IMR-90 (cell line): Measurements from ENCODE around the gene YBX1. TPM values are rescaled to one million over a fixed set of nuclear protein-coding genes. Genes with fewer than 3 reads are reported as not detected.

Experiments used
- ATAC-seq: fragments of 200-7000 bp; cut with Tn5 transposase; 2 replicates; pipeline ENCODE4 v1.9.1; 2020; ENCODE audit warnings: low read depth, mild to moderate bottlenecking, moderate library complexity
- BruUV-seq: library from RNA; stranded (reverse); fragments of 400-500 nt; replicated peaks from 2 replicates; lab custom pipeline; 2021; lab: Mats Ljungman, UMichigan
- CTCF ChIA-PET: fragments of 300-600 bp; formaldehyde crosslinking; extraction: SDS; loops from one replicate; lab custom pipeline; 2021; ENCODE audit warnings: antibody characterized with exemption; lab: Yijun Ruan, JAX
- POLR2A ChIA-PET: fragments of 300-600 bp; sonication (Branson Sonifier 250); formaldehyde crosslinking; loops from one replicate; lab custom pipeline; 2022; ENCODE audit warnings: antibody characterized with exemption; ENCODE audit not compliant: unreplicated experiment; lab: Charles Lee
- DNase-seq: peaks from one replicate; pipeline ENCODE4 v3.0.0; 2013
- H2AFZ ChIP-seq: replicated peaks from 2 replicates; pipeline ENCODE3; 2013; ENCODE audit warnings: low read length, mild to moderate bottlenecking; ENCODE audit not compliant: poor library complexity
- H2AK5ac ChIP-seq: 2 replicates; pipeline ENCODE4 v1.6.1; 2013; ENCODE audit warnings: low read depth, low read length, inconsistent platforms
- H2AK9ac ChIP-seq: replicated peaks from 2 replicates; pipeline ENCODE3; 2013; ENCODE audit warnings: mild to moderate bottlenecking, low read depth, low read length, moderate library complexity; ENCODE audit not compliant: poor library complexity
- H2BK120ac ChIP-seq: 2 replicates; pipeline ENCODE4 v1.6.1; 2013; ENCODE audit warnings: low read depth, low read length, inconsistent platforms
- H2BK15ac ChIP-seq: 3 replicates; pipeline ENCODE4 v1.6.1; 2013; ENCODE audit warnings: low read depth, low read length, inconsistent platforms
- H2BK20ac ChIP-seq: 2 replicates; pipeline ENCODE4 v1.6.1; 2013; ENCODE audit warnings: low read depth, mild to moderate bottlenecking, inconsistent platforms, low read length, moderate library complexity
- H2BK5ac ChIP-seq: 2 replicates; pipeline ENCODE4 v1.6.1; 2013; ENCODE audit warnings: mild to moderate bottlenecking, low read depth, low read length, inconsistent platforms; ENCODE audit not compliant: poor library complexity, severe bottlenecking
- H3K14ac ChIP-seq: replicated peaks from 2 replicates; pipeline ENCODE4 v1.6.1; 2013; ENCODE audit warnings: low read depth, low read length, inconsistent platforms
- H3K18ac ChIP-seq: 2 replicates; pipeline ENCODE4 v1.6.1; 2013; ENCODE audit warnings: low read depth, low read length, control low read depth
- H3K23ac ChIP-seq: 2 replicates; pipeline ENCODE4 v1.6.1; 2013; ENCODE audit warnings: low read depth, low read length, inconsistent platforms
- H3K27ac ChIP-seq: 2 replicates; pipeline ENCODE4 v1.5.1; 2013; ENCODE audit warnings: mild to moderate bottlenecking, control low read depth, low read length; ENCODE audit not compliant: insufficient read depth
- H3K27me3 ChIP-seq: 2 replicates; pipeline ENCODE4 v1.6.1; 2013; ENCODE audit warnings: low read length; ENCODE audit not compliant: control insufficient read depth, insufficient read depth
- H3K36me3 ChIP-seq: 2 replicates; pipeline ENCODE4 v1.6.1; 2013; ENCODE audit warnings: low read length, mixed read lengths; ENCODE audit not compliant: control insufficient read depth, insufficient read depth
- H3K4ac ChIP-seq: 2 replicates; pipeline ENCODE4 v1.6.1; 2013; ENCODE audit warnings: low read depth, low read length, inconsistent platforms
- H3K4me1 ChIP-seq: 2 replicates; pipeline ENCODE4 v1.6.1; 2013; ENCODE audit warnings: low read length, mixed read lengths; ENCODE audit not compliant: control insufficient read depth, insufficient read depth
- H3K4me2 ChIP-seq: 2 replicates; pipeline ENCODE4 v1.6.1; 2013; ENCODE audit warnings: low read depth, mild to moderate bottlenecking, control low read depth, low read length, moderate library complexity
- H3K4me3 ChIP-seq: 2 replicates; pipeline ENCODE4 v1.5.1; 2013; ENCODE audit warnings: low read depth, mild to moderate bottlenecking, control low read depth, low read length, moderate library complexity; ENCODE audit not compliant: insufficient read depth
- H3K56ac ChIP-seq: 2 replicates; pipeline ENCODE4 v1.6.1; 2013; ENCODE audit warnings: low read length, inconsistent platforms; ENCODE audit not compliant: insufficient read depth; ENCODE audit errors: extremely low read depth
- H3K79me1 ChIP-seq, 2 experiments: 2 replicates each; pipeline ENCODE4 v1.6.1; 2013; ENCODE audit warnings: low read length in 2 of 2, inconsistent platforms in 1 of 2, low read depth in 1 of 2
- H3K9ac ChIP-seq: 2 replicates; pipeline ENCODE4 v1.6.1; 2013; ENCODE audit warnings: low read depth, low read length, control low read depth
- H3K9me1 ChIP-seq: 2 replicates; pipeline ENCODE4 v1.6.1; 2013; ENCODE audit warnings: low read length, inconsistent platforms; ENCODE audit not compliant: insufficient read depth
- H3K9me3 ChIP-seq: 2 replicates; pipeline ENCODE4 v1.6.1; 2013; ENCODE audit warnings: low read length; ENCODE audit not compliant: control insufficient read depth, insufficient read depth
- H4K20me1 ChIP-seq: 2 replicates; pipeline ENCODE4 v1.6.1; 2013; ENCODE audit warnings: low read length, inconsistent platforms; ENCODE audit not compliant: insufficient read depth
- H4K5ac ChIP-seq: 2 replicates; pipeline ENCODE4 v1.6.1; 2013; ENCODE audit warnings: mild to moderate bottlenecking, low read depth, low read length, control low read depth
- H4K8ac ChIP-seq, 2 experiments: 2 replicates each; pipeline ENCODE4 v1.6.1; 2013; ENCODE audit warnings: low read depth in 2 of 2, low read length in 2 of 2, control low read depth in 1 of 2, inconsistent platforms in 1 of 2
- H4K91ac ChIP-seq: 2 replicates; pipeline ENCODE4 v1.6.1; 2013; ENCODE audit warnings: low read depth, low read length, inconsistent platforms; ENCODE audit not compliant: insufficient read depth
- BHLHE40 ChIP-seq: fragments of 150-350 bp; IDR thresholded peaks from 2 replicates; pipeline ENCODE4 v1.6.1; 2016; ENCODE audit warnings: mild to moderate bottlenecking, low read depth, low read length
- CEBPB ChIP-seq: IDR thresholded peaks from 2 replicates; pipeline ENCODE4 v1.6.1; 2012; ENCODE audit warnings: low read depth, low read length, improper control_type of control experiment
- ELK1 ChIP-seq: fragments of 150-350 bp; IDR thresholded peaks from 2 replicates; pipeline ENCODE4 v1.6.1; 2016; ENCODE audit warnings: low read depth, mild to moderate bottlenecking, low read length, moderate library complexity, borderline replicate concordance
- FOS ChIP-seq: fragments of 150-350 bp; IDR thresholded peaks from 2 replicates; pipeline ENCODE4 v1.6.1; 2016; ENCODE audit warnings: low read depth, low read length
- MAZ ChIP-seq: IDR thresholded peaks from 2 replicates; pipeline ENCODE4 v1.6.1; 2012; ENCODE audit warnings: low read depth, mild to moderate bottlenecking, low read length, improper control_type of control experiment, moderate library complexity, borderline replicate concordance
- MXI1 ChIP-seq: IDR thresholded peaks from 2 replicates; pipeline ENCODE4 v1.6.1; 2012; ENCODE audit warnings: low read depth, mild to moderate bottlenecking, low read length, moderate library complexity, borderline replicate concordance
- POLR2A ChIP-seq: IDR thresholded peaks from 2 replicates; pipeline ENCODE4 v1.6.1; 2012; ENCODE audit warnings: mild to moderate bottlenecking, low read depth, low read length
- RAD21 ChIP-seq: IDR thresholded peaks from 2 replicates; pipeline ENCODE4 v1.6.1; 2012; ENCODE audit warnings: low read length, improper control_type of control experiment
- RCOR1 ChIP-seq: IDR thresholded peaks from 2 replicates; pipeline ENCODE4 v1.6.1; 2012; ENCODE audit warnings: mild to moderate bottlenecking, low read length, improper control_type of control experiment; ENCODE audit not compliant: insufficient replicate concordance
- RFX5 ChIP-seq: IDR thresholded peaks from 2 replicates; pipeline ENCODE4 v1.8.0; 2012; ENCODE audit warnings: low read depth, mild to moderate bottlenecking, low read length, moderate library complexity
- SMC3 ChIP-seq: fragments of 150-350 bp; IDR thresholded peaks from 2 replicates; pipeline ENCODE4 v1.6.1; 2016; ENCODE audit warnings: low read depth, mild to moderate bottlenecking, antibody characterized with exemption, low read length, moderate library complexity
- WGBS, 2 experiments: methylation state at CpG; one replicate each; pipeline versions ENCODE4 v1.1.5 to v1.1.7; 2013; ENCODE audit warnings: missing lambda C conversion rate in 2 of 2; ENCODE audit not compliant: insufficient read length in 1 of 2; ENCODE audit errors: extremely low coverage in 2 of 2; 5-methylcytosine and 5-hydroxymethylcytosine counted together
- dilution Hi-C: fragments of 300-500 bp; cut with HindIII; formaldehyde crosslinking; loops from one replicate; pipeline ENCODE4 v1.14.3; 2018; ENCODE audit warnings: low sequenced_read_pairs; ENCODE audit not compliant: unreplicated experiment
- in situ Hi-C: fragments of 300-500 bp; cut with MboI; formaldehyde crosslinking; loops from 3 replicates; pipeline ENCODE4 v1.14.3; 2019; ENCODE audit warnings: low sequenced_read_pairs, inconsistent platforms, mixed read lengths
- intact Hi-C: fragments of 100-400 bp; cut with micrococcal nuclease; formaldehyde crosslinking; loops from 2 replicates; pipeline ENCODE4 v1.10.0; 2022
- polyA plus RNA-seq, 3 experiments: library from polyadenylated mRNA; depleted of rRNA; stranded (reverse); fragments of >200 nt; gene quantifications; 2 replicates each; pipeline ENCODE4 v1.2.3, GENCODE V29; 2012; ENCODE audit warnings: low replicate concordance in 1 of 3
- total RNA-seq: library from RNA; depleted of rRNA; stranded (reverse); fragments of >200 nt; gene quantifications from 2 replicates; pipeline ENCODE4 v1.2.3, GENCODE V29; 2012
- TF ChIP-seq, protein P1 (sequence below): fragments of 150-350 bp; IDR thresholded peaks from 2 replicates; pipeline ENCODE4 v1.6.1; 2017; ENCODE audit warnings: mild to moderate bottlenecking, antibody characterized with exemption, low read length, low read depth

Gene YBX1
- total and polyA plus RNA-seq, 2 of the 4 experiments (the other 2 are of a cell fraction) = 605 to 843 TPM

DNA sequence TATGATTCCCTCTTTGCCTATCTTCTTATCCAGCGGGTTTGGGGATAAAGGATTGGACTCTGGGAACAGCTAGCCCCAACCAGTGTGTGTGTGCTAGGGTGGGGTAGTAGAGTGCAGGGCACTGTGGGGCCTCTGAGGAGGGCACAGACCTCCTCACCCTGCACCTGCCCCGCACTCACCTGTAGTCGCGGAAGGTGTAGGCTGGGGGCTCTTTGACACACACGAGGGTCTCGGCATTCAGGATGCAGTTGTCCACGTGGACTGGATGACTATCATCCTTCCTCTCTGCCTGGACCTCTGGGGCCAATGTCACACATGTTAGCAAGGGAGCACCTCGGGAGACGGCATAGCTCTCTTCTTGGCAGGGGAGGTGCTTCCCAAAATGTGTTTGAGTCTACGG is 65.8 kb downstream of the YBX1 start:
- Histone ChIP-seq H3K9me3 (no peaks in the 10 kb centered on the region), H2BK120ac (no peak overlapping the region), H2AK9ac (no peak overlapping the region), H3K9ac (no peak overlapping the region), H3K23ac (no peak overlapping the region), H3K4ac (no peak overlapping the region), H2AK5ac (no peak overlapping the region), H3K4me2 (no peak overlapping the region), H4K8ac (no peak overlapping the region), H4K20me1 (peaks cover 27% of the 10 kb centered on the region), H3K27ac (no peak overlapping the region), H2BK5ac (no peak overlapping the region), H3K27me3 (no peaks in the 10 kb centered on the region), H2BK20ac (no peak overlapping the region), H3K18ac (no peak overlapping the region), H4K91ac (no peak overlapping the region), H3K79me1 (peaks cover 12 to 18% of the 10 kb centered on the region in 2 experiments), H2AFZ (peak overlapping the region; percentile 21), H3K14ac (no peak overlapping the region), H3K36me3 (peaks cover 60% of the 10 kb centered on the region), H2BK15ac (no peak overlapping the region), H3K9me1 (peaks cover 13% of the 10 kb centered on the region; the same call in 1 of the 2 replicates), H4K5ac (no peak overlapping the region), H3K4me1 (no peaks in the 10 kb centered on the region), H3K56ac (no peak overlapping the region), H3K4me3 (no peak overlapping the region)
- dilution Hi-C loops = no loop called here
- 84% methylated on average over 3 of the region's 10 CpGs; no CpG with 5 or more reads in 1 of the 2 experiments for WGBS, 2 experiments
- TF ChIP-seq BHLHE40 (no peak), RCOR1 (no peak), POLR2A (no peak), RAD21 (no peak), MXI1 (no peak), RFX5 (no peak), FOS (no peak), CEBPB (no peak), SMC3 (no peak), MAZ (no peak), ELK1 (no peak)
- TF ChIP-seq, protein P1, sequence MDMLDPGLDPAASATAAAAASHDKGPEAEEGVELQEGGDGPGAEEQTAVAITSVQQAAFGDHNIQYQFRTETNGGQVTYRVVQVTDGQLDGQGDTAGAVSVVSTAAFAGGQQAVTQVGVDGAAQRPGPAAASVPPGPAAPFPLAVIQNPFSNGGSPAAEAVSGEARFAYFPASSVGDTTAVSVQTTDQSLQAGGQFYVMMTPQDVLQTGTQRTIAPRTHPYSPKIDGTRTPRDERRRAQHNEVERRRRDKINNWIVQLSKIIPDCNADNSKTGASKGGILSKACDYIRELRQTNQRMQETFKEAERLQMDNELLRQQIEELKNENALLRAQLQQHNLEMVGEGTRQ = no peak
- intact Hi-C loops = no loop called here
- ATAC-seq = no peak
- ChIA-PET CTCF (interaction anchor here (1.1 kb wide), 1 partner anchor 17 kb away, joined by 3 read pairs; no protein-coding TSS in a partner anchor), POLR2A (no interaction called here)
- BruUV-seq = no TSS peak
- no peak for DNase-seq
- in situ Hi-C loops = no loop called here
